ENCODE results near the gene STPG3.
A peak's percentile ranks its signal among the peaks of the same experiment; 100 is the strongest.

STPG3 gene

GRCh38 chr9:137264067-137264466 is 13.0 kb downstream of the STPG3 start:
- DNase-seq: no peak

- no peak for DNase-seq
These were observed 14.5 kb downstream of the STPG3 start for GRCh38 chr9:137265496-137266161.

GRCh38 chr9:137266162-137266527 is 15.1 kb downstream of the STPG3 start:
- DNase-seq: no peak

GRCh38 chr9:137266585-137267453 is 15.7 kb downstream of the STPG3 start:
- no peak for DNase-seq

GRCh38 chr9:137267933-137268355 is 16.9 kb downstream of the STPG3 start:
- DNase-seq: no peak

- no peak for DNase-seq
These were observed 17.6 kb downstream of the STPG3 start for GRCh38 chr9:137268538-137269201.

GRCh38 chr9:137269231-137269772 is 18.2 kb downstream of the STPG3 start:
- DNase-seq: no peak

- DNase-seq: no peak
These were observed 20.0 kb downstream of the STPG3 start for GRCh38 chr9:137270929-137271695.

- no peak for DNase-seq
These were observed 20.6 kb downstream of the STPG3 start for GRCh38 chr9:137271696-137272076.

GRCh38 chr9:137272241-137273094 is 21.4 kb downstream of the STPG3 start:
- DNase-seq: no peak

- no peak for DNase-seq
These were observed 22.0 kb downstream of the STPG3 start for GRCh38 chr9:137273095-137273490.

GRCh38 chr9:137273611-137274320 is 22.7 kb downstream of the STPG3 start:
- no peak for DNase-seq

- no peak for DNase-seq
These were observed 24.1 kb downstream of the STPG3 start for GRCh38 chr9:137275203-137275587.

- DNase-seq: no peak
These were observed 24.7 kb downstream of the STPG3 start for GRCh38 chr9:137275588-137276472.

- no peak for DNase-seq
These were observed 25.6 kb downstream of the STPG3 start for GRCh38 chr9:137276473-137277328.

GRCh38 chr9:137277329-137278041 is 26.4 kb downstream of the STPG3 start, which contains the start of gene TOR4A:
Gene TOR4A, plus strand, starts transcription at chr9:137277726. Its CDS starts 964 bp downstream, at chr9:137278690.
- DNase-seq: peak in 8 of 56 donors; percentile 22 to 49 (median 38)
